ENCODE data around the gene OGG1.

- TF ChIP-seq CTCF (IDR thresholded peaks at IDR 0.05): no peak
- no peak for TF ChIP-seq ZSCAN20 (CRISPR knock-in tag; IDR thresholded peaks at IDR 0.05)
- no peak for TF ChIP-seq MAX (IDR thresholded peaks at IDR 0.05)
- TF ChIP-seq CHD2 (IDR thresholded peaks at IDR 0.05; ENCODE audit: low read length, partially characterized antibody): no peak
- no peak for TF ChIP-seq CHD4 (IDR thresholded peaks at IDR 0.05; ENCODE audit: borderline replicate concordance)
- no peak for TF ChIP-seq FOXS1 (CRISPR knock-in tag; IDR thresholded peaks at IDR 0.05)
Measured at GRCh38 chr3:9778143-9779074, 28.7 kb downstream of the OGG1 start.
